H7 (cell line): Measurements from ENCODE around the gene TSHZ2. TPM values are rescaled to one million over a fixed set of nuclear protein-coding genes. Genes with fewer than 3 reads are reported as not detected.
A peak's percentile ranks its signal among the peaks of the same experiment; 100 is the strongest.
"Not testable (repeated sequence)": the region's sequence is repeated elsewhere in the genome, so short reads cannot be mapped to it uniquely, and the experiment has no call there.

Source experiments
- DNase-seq: peaks from one replicate; pipeline ENCODE4 v3.0.0; 2012
- H3K27me3 ChIP-seq: 2 replicates; pipeline ENCODE4 v1.6.0; 2011; ENCODE audit warnings: mild to moderate bottlenecking, low read length; ENCODE audit not compliant: control insufficient read depth, insufficient read depth
- H3K36me3 ChIP-seq: replicated peaks from 2 replicates; pipeline ENCODE4 v1.5.1; 2011; ENCODE audit warnings: low read length; ENCODE audit not compliant: control insufficient read depth, insufficient read depth
- H3K4me3 ChIP-seq: 2 replicates; pipeline ENCODE4 v1.5.1; 2011; ENCODE audit warnings: low read depth, mild to moderate bottlenecking, control low read depth, low read length, moderate library complexity; ENCODE audit not compliant: insufficient read depth
- total RNA-seq: library from RNA; depleted of rRNA; stranded (reverse); fragments of >200 nt; shearing (Covaris generic); gene quantifications from 2 replicates; pipeline ENCODE4 v1.2.3, GENCODE V29; 2014

TSHZ2 gene
- total RNA-seq, 1 experiment from 2014 or later = 0.31 TPM

GRCh38 chr20:53490620-53491019, 518.5 kb downstream of the TSHZ2 start:
- Histone ChIP-seq H3K36me3 (no peaks in the 10 kb centered on the region), H3K4me3 (no peak overlapping the region), H3K27me3 (no peaks in the 10 kb centered on the region)
- no peak for DNase-seq

- no peaks in the 10 kb centered on the region for H3K36me3 ChIP-seq
- H3K4me3 ChIP-seq = no peak overlapping the region
- no peak for DNase-seq
- H3K27me3 ChIP-seq = no peaks in the 10 kb centered on the region
Measured at GRCh38 chr20:53491462-53491861, 519.3 kb downstream of the TSHZ2 start.

- H3K4me3 ChIP-seq = no peak overlapping the region
- no peaks in the 10 kb centered on the region for H3K27me3 ChIP-seq
- DNase-seq = no peak
- no peaks in the 10 kb centered on the region for H3K36me3 ChIP-seq
Measured at GRCh38 chr20:53492212-53492611, 520.1 kb downstream of the TSHZ2 start.

GRCh38 chr20:53493311-53493857, 521.2 kb downstream of the TSHZ2 start:
- no peaks in the 10 kb centered on the region for H3K36me3 ChIP-seq
- no peak for DNase-seq
- H3K27me3 ChIP-seq = no peaks in the 10 kb centered on the region
- no peak overlapping the region for H3K4me3 ChIP-seq

GRCh38 chr20:53494753-53495152, 522.6 kb downstream of the TSHZ2 start:
- Histone ChIP-seq H3K4me3 (no peak overlapping the region), H3K36me3 (no peaks in the 10 kb centered on the region), H3K27me3 (no peaks in the 10 kb centered on the region)
- DNase-seq = no peak

- no peak overlapping the region for H3K4me3 ChIP-seq
- no peaks in the 10 kb centered on the region for H3K36me3 ChIP-seq
- H3K27me3 ChIP-seq = no peaks in the 10 kb centered on the region
- DNase-seq = no peak
Measured at GRCh38 chr20:53495398-53496092, 523.4 kb downstream of the TSHZ2 start.

GRCh38 chr20:53497246-53497645, 525.1 kb downstream of the TSHZ2 start:
- Histone ChIP-seq H3K27me3 (no peaks in the 10 kb centered on the region), H3K4me3 (no peak overlapping the region), H3K36me3 (no peaks in the 10 kb centered on the region)
- DNase-seq = no peak

- DNase-seq = no peak
- H3K36me3 ChIP-seq = no peaks in the 10 kb centered on the region
- no peak overlapping the region for H3K4me3 ChIP-seq
- no peaks in the 10 kb centered on the region for H3K27me3 ChIP-seq
Measured at GRCh38 chr20:53498341-53498740, 526.2 kb downstream of the TSHZ2 start.

- Histone ChIP-seq H3K36me3 (no peaks in the 10 kb centered on the region), H3K4me3 (no peak overlapping the region), H3K27me3 (no peaks in the 10 kb centered on the region)
- no peak for DNase-seq
Measured at GRCh38 chr20:53500651-53501050, 528.5 kb downstream of the TSHZ2 start.

- DNase-seq = no peak
- H3K4me3 ChIP-seq = no peak overlapping the region
- H3K36me3 ChIP-seq = no peaks in the 10 kb centered on the region
- no peaks in the 10 kb centered on the region for H3K27me3 ChIP-seq
Measured at GRCh38 chr20:53502820-53503219, 530.7 kb downstream of the TSHZ2 start.

GRCh38 chr20:53503517-53503919, 531.4 kb downstream of the TSHZ2 start:
- H3K36me3 ChIP-seq = no peaks in the 10 kb centered on the region
- no peak for DNase-seq
- peak overlapping the region; percentile 24 for H3K4me3 ChIP-seq
- H3K27me3 ChIP-seq = no peaks in the 10 kb centered on the region

GRCh38 chr20:53504106-53504505, 531.9 kb downstream of the TSHZ2 start:
- H3K4me3 ChIP-seq, H3K36me3 ChIP-seq, DNase-seq, H3K27me3 ChIP-seq: not testable (repeated sequence)

GRCh38 chr20:53510262-53510661, 538.1 kb downstream of the TSHZ2 start:
- Histone ChIP-seq H3K27me3 (no peaks in the 10 kb centered on the region), H3K4me3 (no peak overlapping the region), H3K36me3 (no peaks in the 10 kb centered on the region)
- DNase-seq = no peak

GRCh38 chr20:53510704-53511103, 538.5 kb downstream of the TSHZ2 start:
- Histone ChIP-seq H3K36me3 (no peaks in the 10 kb centered on the region), H3K27me3 (no peaks in the 10 kb centered on the region), H3K4me3 (no peak overlapping the region)
- DNase-seq = no peak

- no peak overlapping the region for H3K4me3 ChIP-seq
- no peaks in the 10 kb centered on the region for H3K27me3 ChIP-seq
- no peaks in the 10 kb centered on the region for H3K36me3 ChIP-seq
Measured at GRCh38 chr20:53512076-53512475, 539.9 kb downstream of the TSHZ2 start.

GRCh38 chr20:53513168-53513488, 541.0 kb downstream of the TSHZ2 start:
- Histone ChIP-seq H3K4me3 (no peak overlapping the region), H3K27me3 (no peaks in the 10 kb centered on the region), H3K36me3 (no peaks in the 10 kb centered on the region)
- DNase-seq = no peak

More at GRCh38 chr20:53512076-53512475, 539.9 kb downstream of the TSHZ2 start:
- no peak for DNase-seq
